ENCODE results near the gene PKP4. TPM values are rescaled to one million over a fixed set of nuclear protein-coding genes. Genes with fewer than 3 reads are reported as not detected.
"Not testable (repeated sequence)": the region's sequence is repeated elsewhere in the genome, so short reads cannot be mapped to it uniquely, and the experiment has no call there.

The PKP4 gene
- total and polyA plus RNA-seq, 11 donors: 17.6 to 66.7 (median 49.0) TPM

- DNase-seq (no peak), ATAC-seq (no peak)
- TF ChIP-seq POLR2A (IDR thresholded peaks at IDR 0.05) (no peak), CTCF (IDR thresholded peaks at IDR 0.05) (no peak)
- no peak overlapping the region for H3K27ac ChIP-seq
- H3K4me1 ChIP-seq: no peaks in the 10 kb centered on the region
- no peak overlapping the region for H3K4me3 ChIP-seq
- intact Hi-C loops (cut with DNase I): no loop called here
- H3K36me3 ChIP-seq: no peaks in the 10 kb centered on the region
- H3K9me3 ChIP-seq: peaks cover 0 to 16% (median 0%) of the 10 kb centered on the region in 12 donors
- no peaks in the 10 kb centered on the region for H3K27me3 ChIP-seq
Observed at GRCh38 chr2:158693476-158693875, 236.7 kb downstream of the PKP4 start.

GRCh38 chr2:158695305-158695704, 238.6 kb downstream of the PKP4 start:
- no peak for TF ChIP-seq CTCF (IDR thresholded peaks at IDR 0.05)
- no peak for TF ChIP-seq POLR2A (IDR thresholded peaks at IDR 0.05)
- intact Hi-C loops (cut with DNase I): no loop called here
- DNase-seq (no peak), ATAC-seq (no peak)
- Histone ChIP-seq H3K4me3 (no peak overlapping the region), H3K27me3 (no peaks in the 10 kb centered on the region), H3K4me1 (no peaks in the 10 kb centered on the region), H3K36me3 (no peaks in the 10 kb centered on the region), H3K27ac (no peak overlapping the region), H3K9me3 (peaks cover 0 to 16% (median 0%) of the 10 kb centered on the region in 12 donors)

GRCh38 chr2:158695744-158696143, 239.0 kb downstream of the PKP4 start:
- H3K4me1 ChIP-seq; H3K27ac ChIP-seq; H3K27me3 ChIP-seq; intact Hi-C loops (cut with DNase I); H3K4me3 ChIP-seq; H3K36me3 ChIP-seq; DNase-seq; ATAC-seq: not testable (repeated sequence)
- WGBS, 4 donors: 87 to 94% (median 90%) methylated on average over 5 of the region's 5 CpGs
- peaks cover 0 to 16% (median 0%) of the 10 kb centered on the region in 12 donors for H3K9me3 ChIP-seq

- no peaks in the 10 kb centered on the region for H3K27me3 ChIP-seq
- H3K36me3 ChIP-seq: no peaks in the 10 kb centered on the region
- DNase-seq: no peak
- no peaks in the 10 kb centered on the region for H3K4me1 ChIP-seq
- no peak for ATAC-seq
- no peak overlapping the region for H3K27ac ChIP-seq
- WGBS, 4 donors: 76 to 86% (median 84%) methylated on average over 6 of the region's 6 CpGs
- intact Hi-C loops (cut with DNase I): no loop called here
- peaks cover 0 to 16% (median 0%) of the 10 kb centered on the region in 12 donors for H3K9me3 ChIP-seq
- H3K4me3 ChIP-seq: no peak overlapping the region
- TF ChIP-seq POLR2A (IDR thresholded peaks at IDR 0.05) (no peak), CTCF (IDR thresholded peaks at IDR 0.05) (no peak)
Observed at GRCh38 chr2:158699323-158699722, 242.6 kb downstream of the PKP4 start.

- intact Hi-C loops (cut with DNase I): no loop called here
- 54 to 79% (median 71%) methylated on average over 3 of the region's 3 CpGs for WGBS, 4 donors
- no peak for DNase-seq
- no peak overlapping the region for H3K27ac ChIP-seq
- no peaks in the 10 kb centered on the region for H3K36me3 ChIP-seq
- peaks cover 0 to 26% (median 0%) of the 10 kb centered on the region in 12 donors for H3K9me3 ChIP-seq
- no peak for TF ChIP-seq CTCF (IDR thresholded peaks at IDR 0.05)
- no peak for TF ChIP-seq POLR2A (IDR thresholded peaks at IDR 0.05)
- no peaks in the 10 kb centered on the region for H3K4me1 ChIP-seq
- no peak overlapping the region for H3K4me3 ChIP-seq
- no peak for ATAC-seq
- no peaks in the 10 kb centered on the region for H3K27me3 ChIP-seq
Observed at GRCh38 chr2:158701101-158701500, 244.3 kb downstream of the PKP4 start.
